ENCODE measurements around the gene TCIRG1.
A peak's percentile ranks its signal among the peaks of the same experiment; 100 is the strongest.

The TCIRG1 gene

DNA sequence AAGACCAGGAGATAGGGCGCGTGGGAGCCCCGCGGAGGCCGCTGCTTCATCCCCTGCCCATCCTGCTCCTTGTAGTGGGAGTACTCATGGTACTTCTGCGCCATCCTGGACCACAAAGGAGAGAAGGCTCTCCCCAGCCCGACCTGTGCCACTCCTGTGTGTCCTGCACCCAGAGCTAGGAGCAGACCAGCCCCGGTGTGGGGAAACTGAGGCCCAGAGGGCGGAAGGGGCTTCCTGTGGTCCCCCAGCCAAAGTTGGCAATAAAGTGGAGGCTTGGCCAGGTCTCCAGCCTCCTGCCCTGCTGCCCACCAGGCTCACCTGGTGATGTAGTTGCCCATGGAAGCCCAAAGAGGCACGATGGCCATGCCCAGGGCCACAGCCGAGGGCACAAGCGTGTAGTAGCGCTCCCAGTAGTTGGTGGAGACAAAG, 39.6 kb upstream of the TCIRG1 start:
- DNase-seq (ENCODE audit: low read depth in 1 of 2, low spot score in 1 of 2), result no peak
- TF ChIP-seq, protein P1, sequence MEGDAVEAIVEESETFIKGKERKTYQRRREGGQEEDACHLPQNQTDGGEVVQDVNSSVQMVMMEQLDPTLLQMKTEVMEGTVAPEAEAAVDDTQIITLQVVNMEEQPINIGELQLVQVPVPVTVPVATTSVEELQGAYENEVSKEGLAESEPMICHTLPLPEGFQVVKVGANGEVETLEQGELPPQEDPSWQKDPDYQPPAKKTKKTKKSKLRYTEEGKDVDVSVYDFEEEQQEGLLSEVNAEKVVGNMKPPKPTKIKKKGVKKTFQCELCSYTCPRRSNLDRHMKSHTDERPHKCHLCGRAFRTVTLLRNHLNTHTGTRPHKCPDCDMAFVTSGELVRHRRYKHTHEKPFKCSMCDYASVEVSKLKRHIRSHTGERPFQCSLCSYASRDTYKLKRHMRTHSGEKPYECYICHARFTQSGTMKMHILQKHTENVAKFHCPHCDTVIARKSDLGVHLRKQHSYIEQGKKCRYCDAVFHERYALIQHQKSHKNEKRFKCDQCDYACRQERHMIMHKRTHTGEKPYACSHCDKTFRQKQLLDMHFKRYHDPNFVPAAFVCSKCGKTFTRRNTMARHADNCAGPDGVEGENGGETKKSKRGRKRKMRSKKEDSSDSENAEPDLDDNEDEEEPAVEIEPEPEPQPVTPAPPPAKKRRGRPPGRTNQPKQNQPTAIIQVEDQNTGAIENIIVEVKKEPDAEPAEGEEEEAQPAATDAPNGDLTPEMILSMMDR (IDR thresholded peaks at IDR 0.05; ENCODE audit: insufficient read depth, low read length), result no peak
- TF ChIP-seq POLR2AphosphoS5 (IDR thresholded peaks at IDR 0.05; ENCODE audit: low read depth), result no peak
- TF ChIP-seq SPI1 (IDR thresholded peaks at IDR 0.05; ENCODE audit: borderline replicate concordance, low read depth), result no peak
- TF ChIP-seq, protein P2, sequence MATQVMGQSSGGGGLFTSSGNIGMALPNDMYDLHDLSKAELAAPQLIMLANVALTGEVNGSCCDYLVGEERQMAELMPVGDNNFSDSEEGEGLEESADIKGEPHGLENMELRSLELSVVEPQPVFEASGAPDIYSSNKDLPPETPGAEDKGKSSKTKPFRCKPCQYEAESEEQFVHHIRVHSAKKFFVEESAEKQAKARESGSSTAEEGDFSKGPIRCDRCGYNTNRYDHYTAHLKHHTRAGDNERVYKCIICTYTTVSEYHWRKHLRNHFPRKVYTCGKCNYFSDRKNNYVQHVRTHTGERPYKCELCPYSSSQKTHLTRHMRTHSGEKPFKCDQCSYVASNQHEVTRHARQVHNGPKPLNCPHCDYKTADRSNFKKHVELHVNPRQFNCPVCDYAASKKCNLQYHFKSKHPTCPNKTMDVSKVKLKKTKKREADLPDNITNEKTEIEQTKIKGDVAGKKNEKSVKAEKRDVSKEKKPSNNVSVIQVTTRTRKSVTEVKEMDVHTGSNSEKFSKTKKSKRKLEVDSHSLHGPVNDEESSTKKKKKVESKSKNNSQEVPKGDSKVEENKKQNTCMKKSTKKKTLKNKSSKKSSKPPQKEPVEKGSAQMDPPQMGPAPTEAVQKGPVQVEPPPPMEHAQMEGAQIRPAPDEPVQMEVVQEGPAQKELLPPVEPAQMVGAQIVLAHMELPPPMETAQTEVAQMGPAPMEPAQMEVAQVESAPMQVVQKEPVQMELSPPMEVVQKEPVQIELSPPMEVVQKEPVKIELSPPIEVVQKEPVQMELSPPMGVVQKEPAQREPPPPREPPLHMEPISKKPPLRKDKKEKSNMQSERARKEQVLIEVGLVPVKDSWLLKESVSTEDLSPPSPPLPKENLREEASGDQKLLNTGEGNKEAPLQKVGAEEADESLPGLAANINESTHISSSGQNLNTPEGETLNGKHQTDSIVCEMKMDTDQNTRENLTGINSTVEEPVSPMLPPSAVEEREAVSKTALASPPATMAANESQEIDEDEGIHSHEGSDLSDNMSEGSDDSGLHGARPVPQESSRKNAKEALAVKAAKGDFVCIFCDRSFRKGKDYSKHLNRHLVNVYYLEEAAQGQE (IDR thresholded peaks at IDR 0.05; ENCODE audit: insufficient replicate concordance, low read depth), result no peak
- TF ChIP-seq GABPA (IDR thresholded peaks at IDR 0.05; ENCODE audit: low read depth), result no peak
- no peak overlapping the region for H3K4me3 ChIP-seq (replicated peaks; ENCODE audit: insufficient read depth, low read length)
- no peaks in the 10 kb centered on the region for H3K27me3 ChIP-seq (ENCODE audit: insufficient read depth, poor library complexity, severe bottlenecking)
- no peak overlapping the region for H3K27ac ChIP-seq (replicated peaks)

DNA sequence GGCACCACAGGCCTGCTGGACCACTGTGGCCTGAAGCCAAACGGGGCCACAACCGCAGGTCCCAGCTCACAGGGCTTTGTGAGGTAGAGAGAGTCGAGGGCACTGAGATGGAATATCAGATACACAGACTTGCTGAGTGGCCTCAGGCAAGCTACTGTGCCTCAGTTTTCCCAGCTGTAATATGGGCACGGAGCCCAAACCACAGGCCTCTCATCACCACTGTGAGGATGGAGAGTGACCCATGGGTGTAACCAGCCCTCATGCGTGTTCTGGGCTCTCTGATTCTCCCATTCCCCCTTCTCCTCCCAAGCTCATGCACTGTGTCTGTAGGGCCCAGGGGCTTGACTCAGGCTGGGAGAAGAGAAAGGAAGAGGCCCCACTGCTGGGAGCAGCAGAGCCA, 39.1 kb upstream of the TCIRG1 start:
- no peak for DNase-seq (ENCODE audit: low read depth in 1 of 2, low spot score in 1 of 2)
- Histone ChIP-seq H3K27ac (replicated peaks) (peak overlapping the region; percentile 9), H3K4me3 (replicated peaks; ENCODE audit: insufficient read depth, low read length) (no peak overlapping the region), H3K27me3 (ENCODE audit: insufficient read depth, poor library complexity, severe bottlenecking) (no peaks in the 10 kb centered on the region)
- TF ChIP-seq, protein P1 (IDR thresholded peaks at IDR 0.05; ENCODE audit: insufficient read depth, low read length), result no peak
- TF ChIP-seq POLR2AphosphoS5 (IDR thresholded peaks at IDR 0.05; ENCODE audit: low read depth), result peak; percentile 50; the same call in 1 of the 2 replicates

DNA sequence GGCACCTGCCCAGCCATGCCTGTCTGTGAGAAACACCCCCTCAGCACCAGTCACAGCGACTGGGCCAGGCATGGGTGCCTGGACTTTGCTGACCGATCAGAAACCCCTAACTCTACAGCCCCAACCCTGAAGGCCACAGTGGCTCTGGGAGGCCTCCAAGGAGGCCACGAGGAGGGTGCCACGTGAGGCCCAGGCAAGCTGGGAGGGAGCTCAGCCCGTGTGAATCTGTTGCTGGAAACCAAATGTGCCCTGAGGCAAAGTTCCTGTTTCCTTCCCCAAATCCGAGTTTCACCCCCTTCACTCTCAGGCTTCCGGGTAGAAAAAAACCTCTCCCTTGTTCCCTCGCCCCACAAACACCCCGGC, 36.3 kb upstream of the TCIRG1 start:
- peak in 1 of 2 experiments; percentile 84 for DNase-seq (ENCODE audit: low read depth in 1 of 2, low spot score in 1 of 2)
- peak overlapping the region; percentile 77 for H3K27ac ChIP-seq (replicated peaks)
- peak overlapping the region; percentile 73 for H3K4me3 ChIP-seq (replicated peaks; ENCODE audit: insufficient read depth, low read length)
- no peak for TF ChIP-seq POLR2AphosphoS5 (IDR thresholded peaks at IDR 0.05; ENCODE audit: low read depth)
- TF ChIP-seq GABPA (IDR thresholded peaks at IDR 0.05; ENCODE audit: low read depth), result no peak
- TF ChIP-seq, protein P2 (IDR thresholded peaks at IDR 0.05; ENCODE audit: insufficient replicate concordance, low read depth), result no peak
- no peaks in the 10 kb centered on the region for H3K27me3 ChIP-seq (ENCODE audit: insufficient read depth, poor library complexity, severe bottlenecking)

DNA sequence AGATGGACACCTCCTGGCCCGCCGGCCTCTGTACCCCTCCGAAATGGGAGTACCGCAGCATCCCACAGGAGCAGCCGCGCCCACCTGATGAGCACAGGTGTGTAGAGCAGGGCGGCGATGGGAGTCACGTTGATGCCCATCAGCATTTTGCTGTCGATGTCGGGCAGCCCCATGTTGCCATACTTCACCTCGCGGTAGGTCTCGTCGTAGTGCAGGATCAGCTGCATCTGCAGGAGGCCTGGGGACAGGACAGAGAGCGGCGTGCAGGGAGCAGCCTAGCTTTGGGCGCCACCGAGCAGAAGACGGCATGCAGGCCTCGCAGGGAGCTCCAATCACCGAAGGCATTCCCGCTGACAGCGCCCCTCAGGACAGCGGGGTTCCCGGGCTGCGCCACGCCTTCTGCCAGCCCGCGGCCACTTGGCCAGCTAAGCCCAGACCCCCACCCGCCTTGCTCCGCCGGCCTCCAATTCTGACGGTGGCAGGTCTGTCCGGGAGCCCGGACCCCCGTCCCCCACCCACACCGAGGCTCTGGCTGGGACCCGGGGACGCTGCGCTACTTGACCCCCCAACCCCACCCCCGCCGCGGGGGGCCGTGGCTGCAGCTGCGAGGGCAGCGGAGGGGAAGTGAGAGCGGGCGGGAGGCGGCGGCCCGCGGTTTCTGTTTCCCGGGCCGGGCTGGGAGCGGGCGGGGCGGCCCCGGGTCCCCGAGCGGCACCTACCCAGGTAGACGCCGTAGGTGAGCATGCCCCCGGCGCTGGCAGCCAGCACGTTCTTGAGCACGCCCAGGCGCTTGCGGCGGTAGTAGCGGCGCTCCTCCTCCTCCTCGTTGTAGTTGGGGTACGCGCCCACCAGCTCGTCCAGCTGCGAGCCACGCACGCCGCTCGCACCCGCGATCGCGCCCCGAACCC, 35.6 kb upstream of the TCIRG1 start:
- Histone ChIP-seq H3K27ac (replicated peaks) (peak overlapping the region; percentile 77), H3K4me3 (replicated peaks; ENCODE audit: insufficient read depth, low read length) (peak overlapping the region; percentile 73), H3K27me3 (ENCODE audit: insufficient read depth, poor library complexity, severe bottlenecking) (no peaks in the 10 kb centered on the region)
- peak in 1 of 2 experiments; percentile 55 for DNase-seq (ENCODE audit: low read depth in 1 of 2, low spot score in 1 of 2)
- no peak for TF ChIP-seq GABPA (IDR thresholded peaks at IDR 0.05; ENCODE audit: low read depth)
- TF ChIP-seq, protein P2 (IDR thresholded peaks at IDR 0.05; ENCODE audit: insufficient replicate concordance, low read depth), result no peak
- TF ChIP-seq POLR2AphosphoS5 (IDR thresholded peaks at IDR 0.05; ENCODE audit: low read depth), result no peak
- TF ChIP-seq, protein P1 (IDR thresholded peaks at IDR 0.05; ENCODE audit: insufficient read depth, low read length), result no peak
- peak; percentile 70 for TF ChIP-seq SPI1 (IDR thresholded peaks at IDR 0.05; ENCODE audit: borderline replicate concordance, low read depth)

All from HL-60 (cell line).